Measurements from ENCODE around the gene ASPM.
"Not testable (repeated sequence)": the region's sequence is repeated elsewhere in the genome, so short reads cannot be mapped to it uniquely, and the experiment has no call there.

ASPM gene

DNA sequence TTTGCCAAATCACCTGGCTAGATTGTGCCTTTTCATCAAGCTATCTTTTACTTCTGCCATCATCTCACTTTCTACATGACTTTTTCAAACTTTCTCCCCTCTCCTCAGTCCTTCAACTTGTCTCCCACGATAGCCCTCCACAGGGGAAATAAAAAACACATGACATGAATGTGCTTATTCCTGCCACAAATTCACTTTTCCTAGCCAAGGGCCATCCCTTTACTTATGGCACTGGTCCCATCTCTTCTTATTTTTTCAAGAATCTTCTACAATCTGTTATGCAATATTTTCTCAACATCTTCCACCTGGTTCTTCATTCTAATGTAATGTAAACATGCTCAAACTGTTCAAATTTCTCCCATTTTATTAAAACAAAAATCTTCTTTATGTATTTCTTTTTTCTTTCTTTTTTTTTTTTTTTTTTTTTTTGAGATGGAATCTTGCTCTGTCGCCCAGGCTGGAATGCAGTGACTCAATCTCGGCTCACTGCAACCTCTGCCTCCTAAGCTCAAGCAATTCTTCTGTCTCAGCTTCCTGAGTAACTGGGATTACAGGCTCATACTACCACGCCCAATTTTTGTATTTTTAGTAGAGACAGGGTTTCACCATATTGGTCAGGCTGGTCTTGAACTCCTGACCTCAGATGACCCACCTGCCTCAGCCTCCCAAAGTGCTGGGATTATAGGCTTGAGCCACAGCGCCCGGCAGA, 111.7 kb downstream of the ASPM start:
- H3K4me1 Mint-ChIP-seq (ENCODE audit: low read depth); H3K27ac Mint-ChIP-seq; H3K36me3 Mint-ChIP-seq (ENCODE audit: low read depth); H3K4me3 Mint-ChIP-seq; H3K9me3 Mint-ChIP-seq; H3K27me3 Mint-ChIP-seq (ENCODE audit: low read depth): not testable (repeated sequence)

Measured in T-helper 1 cell treated with Interleukin-12 subunit alpha and Interleukin-12 subunit beta and Interleukin-4 antibody, amounts not matched to agents 30 μg/mL and 1 μg/mL, for 36 hours (primary cell).